Astrocyte of the cerebellum (primary cell): ENCODE measurements around the gene IQCE.

Source experiments
- DNase-seq: peaks from one replicate; pipeline ENCODE4 v3.0.0-alpha.2; 2011; ENCODE audit warnings: low read depth
- H3K4me3 ChIP-seq: 2 replicates; pipeline ENCODE4 v1.5.1; 2011; ENCODE audit warnings: mild to moderate bottlenecking, low read depth, low read length, moderate library complexity
- CTCF ChIP-seq: IDR thresholded peaks from 2 replicates; pipeline ENCODE4 v1.5.1; 2012; ENCODE audit warnings: low read length, low read depth, moderate library complexity, mild to moderate bottlenecking; ENCODE audit errors: missing control alignments
- in situ Hi-C: cut with HindIII; loops from 2 replicates; pipeline ENCODE4 v1.10.0; 2017; ENCODE audit warnings: low sequenced_read_pairs

Gene IQCE

DNA sequence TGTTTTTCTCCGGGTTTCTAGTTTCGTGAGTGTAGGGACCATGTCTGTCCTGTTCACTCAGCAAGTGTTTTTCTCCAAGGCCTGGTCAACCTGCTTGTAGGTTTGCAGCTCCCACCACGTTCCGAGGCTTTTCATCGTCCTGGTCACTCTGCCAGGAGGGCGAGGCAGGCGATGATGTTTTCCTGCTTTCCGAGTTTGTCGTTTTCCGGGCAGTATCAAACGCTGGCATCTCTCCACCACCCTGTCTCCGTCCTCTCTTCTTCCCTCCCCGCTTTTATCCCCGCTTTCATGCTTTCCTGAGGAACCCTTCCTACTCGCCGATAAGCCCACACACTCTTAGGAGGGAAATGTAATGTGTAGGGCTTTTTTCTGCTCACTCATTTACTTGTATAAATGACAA, 11.2 kb downstream of the IQCE start:
- H3K4me3 ChIP-seq: no peak overlapping the region
- no peak for DNase-seq
- no peak for TF ChIP-seq CTCF
- in situ Hi-C loops: no loop called here

GRCh38 chr7:2571409-2571808, 12.6 kb downstream of the IQCE start:
- no peak for TF ChIP-seq CTCF
- DNase-seq: no peak
- no peak overlapping the region for H3K4me3 ChIP-seq
- in situ Hi-C loops: no loop called here

DNA sequence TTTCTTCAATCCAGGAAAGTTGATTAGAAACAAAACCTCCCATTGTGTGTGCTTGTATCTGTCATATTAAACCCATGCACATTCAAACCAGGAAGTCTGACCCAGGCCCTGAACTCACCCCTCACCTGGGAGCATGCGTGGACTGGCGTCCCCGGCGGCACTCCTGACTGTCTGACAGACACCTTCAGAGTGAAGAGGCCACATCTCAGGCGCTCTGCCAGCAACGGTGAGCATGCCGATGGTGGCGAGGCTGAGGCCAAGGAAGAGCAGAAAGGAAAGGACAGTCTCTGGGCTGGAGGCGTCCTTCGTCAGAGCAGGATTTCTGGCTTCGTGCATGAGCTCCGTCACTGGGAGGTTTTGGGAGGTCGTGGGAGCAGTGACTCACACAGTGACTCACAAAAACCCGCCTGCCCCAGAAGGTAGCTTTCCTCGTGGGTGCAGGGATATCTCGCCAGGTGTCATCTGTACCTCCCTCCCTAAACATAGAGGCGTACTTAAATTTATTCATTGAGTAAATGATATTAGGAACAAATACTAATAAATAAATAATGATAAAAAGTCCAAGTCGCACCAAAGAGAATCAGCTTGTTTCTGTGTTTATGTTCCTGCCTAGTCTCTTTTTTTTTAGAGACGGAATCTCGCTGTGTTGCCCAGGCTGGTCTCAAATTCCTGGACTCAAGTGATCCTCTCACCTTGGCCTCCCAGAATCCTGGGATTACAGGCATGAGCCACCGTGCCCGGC, 13.5 kb downstream of the IQCE start:
- H3K4me3 ChIP-seq: no peak overlapping the region
- DNase-seq: no peak
- in situ Hi-C loops: no loop called here
- TF ChIP-seq CTCF: no peak

DNA sequence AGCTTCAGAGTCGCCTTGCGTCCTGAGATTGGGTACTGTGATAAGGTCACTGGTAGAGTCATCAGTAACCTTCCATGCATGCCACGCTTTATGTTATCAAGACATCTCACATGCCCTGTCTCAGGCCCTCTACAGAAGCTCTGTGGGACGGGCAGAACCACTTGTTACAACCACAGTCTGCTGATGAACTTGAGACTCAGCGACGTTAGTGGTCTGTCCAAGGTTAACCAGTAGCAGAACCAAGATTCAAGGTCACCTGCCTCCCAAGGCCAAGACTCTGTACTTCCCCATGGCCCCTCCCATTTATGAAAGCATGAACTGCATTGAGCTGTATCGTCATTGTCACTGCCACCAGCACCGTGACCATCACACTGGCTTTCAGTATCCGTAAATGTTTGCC, 15.0 kb downstream of the IQCE start:
- in situ Hi-C loops: no loop called here

GRCh38 chr7:2575046-2575732, 16.4 kb downstream of the IQCE start:
- no peak overlapping the region for H3K4me3 ChIP-seq
- TF ChIP-seq CTCF: no peak
- DNase-seq: no peak
- in situ Hi-C loops: no loop called here

More for the DNA sequence above, 15.0 kb downstream of the IQCE start:
- no peak for DNase-seq
- H3K4me3 ChIP-seq: no peak overlapping the region
- TF ChIP-seq CTCF: no peak

DNA sequence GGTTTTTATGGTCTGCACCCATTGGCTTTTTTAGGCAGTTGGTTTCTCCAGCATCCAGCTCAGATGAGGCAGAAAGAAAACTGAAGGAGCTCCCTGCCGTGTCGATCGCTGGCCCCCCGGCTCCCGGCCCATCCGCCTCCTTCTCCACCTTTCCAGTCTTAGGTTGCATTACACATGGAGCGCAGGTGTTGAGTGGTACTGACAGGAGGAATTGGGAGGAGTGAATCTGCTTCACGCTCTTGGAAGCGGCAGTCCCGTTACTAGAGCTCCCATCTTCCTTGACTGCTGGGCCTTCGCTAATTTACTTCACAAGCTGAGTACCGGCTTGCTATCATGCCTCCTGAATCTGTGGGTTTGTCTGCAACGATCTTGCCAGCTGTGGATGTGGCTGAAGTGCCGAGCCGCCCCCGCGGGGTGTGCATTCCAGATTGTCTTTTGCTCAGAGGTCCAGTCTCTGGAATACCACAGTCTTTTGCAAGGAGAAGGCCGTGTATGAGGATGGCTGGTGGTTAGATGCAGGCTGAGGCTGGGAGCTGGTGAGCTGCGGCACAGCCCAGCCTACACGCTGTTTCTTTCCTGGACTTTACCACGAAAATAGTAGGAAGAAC, 17.1 kb downstream of the IQCE start:
- no peak for DNase-seq
- no peak for TF ChIP-seq CTCF
- H3K4me3 ChIP-seq: no peak overlapping the region
- in situ Hi-C loops: no loop called here
